ENCODE measurements around the gene MKI67. TPM values are rescaled to one million over a fixed set of nuclear protein-coding genes. Genes with fewer than 3 reads are reported as not detected.

Gene MKI67
- total RNA-seq, 1 experiment from 2014 or later = 151 TPM

GRCh38 chr10:128070721-128071416 lies 55.4 kb downstream of the MKI67 start:
- TF ChIP-seq, protein P1, sequence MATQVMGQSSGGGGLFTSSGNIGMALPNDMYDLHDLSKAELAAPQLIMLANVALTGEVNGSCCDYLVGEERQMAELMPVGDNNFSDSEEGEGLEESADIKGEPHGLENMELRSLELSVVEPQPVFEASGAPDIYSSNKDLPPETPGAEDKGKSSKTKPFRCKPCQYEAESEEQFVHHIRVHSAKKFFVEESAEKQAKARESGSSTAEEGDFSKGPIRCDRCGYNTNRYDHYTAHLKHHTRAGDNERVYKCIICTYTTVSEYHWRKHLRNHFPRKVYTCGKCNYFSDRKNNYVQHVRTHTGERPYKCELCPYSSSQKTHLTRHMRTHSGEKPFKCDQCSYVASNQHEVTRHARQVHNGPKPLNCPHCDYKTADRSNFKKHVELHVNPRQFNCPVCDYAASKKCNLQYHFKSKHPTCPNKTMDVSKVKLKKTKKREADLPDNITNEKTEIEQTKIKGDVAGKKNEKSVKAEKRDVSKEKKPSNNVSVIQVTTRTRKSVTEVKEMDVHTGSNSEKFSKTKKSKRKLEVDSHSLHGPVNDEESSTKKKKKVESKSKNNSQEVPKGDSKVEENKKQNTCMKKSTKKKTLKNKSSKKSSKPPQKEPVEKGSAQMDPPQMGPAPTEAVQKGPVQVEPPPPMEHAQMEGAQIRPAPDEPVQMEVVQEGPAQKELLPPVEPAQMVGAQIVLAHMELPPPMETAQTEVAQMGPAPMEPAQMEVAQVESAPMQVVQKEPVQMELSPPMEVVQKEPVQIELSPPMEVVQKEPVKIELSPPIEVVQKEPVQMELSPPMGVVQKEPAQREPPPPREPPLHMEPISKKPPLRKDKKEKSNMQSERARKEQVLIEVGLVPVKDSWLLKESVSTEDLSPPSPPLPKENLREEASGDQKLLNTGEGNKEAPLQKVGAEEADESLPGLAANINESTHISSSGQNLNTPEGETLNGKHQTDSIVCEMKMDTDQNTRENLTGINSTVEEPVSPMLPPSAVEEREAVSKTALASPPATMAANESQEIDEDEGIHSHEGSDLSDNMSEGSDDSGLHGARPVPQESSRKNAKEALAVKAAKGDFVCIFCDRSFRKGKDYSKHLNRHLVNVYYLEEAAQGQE (IDR thresholded peaks at IDR 0.05; ENCODE audit: insufficient read depth in 1 of 2, low read depth in 2 of 2, low read length in 1 of 2) = no peak
- no peak for TF ChIP-seq TCF7L2 (IDR thresholded peaks at IDR 0.05; ENCODE audit: low read depth, low read length)
- H3K27me3 ChIP-seq (ENCODE audit: control insufficient read depth, insufficient read depth, low read length) = peaks cover 5% of the 10 kb centered on the region
- ChIA-PET CTCF (interaction anchor here (0.6 to 1.9 kb wide), 3 partner anchors 34 to 355 kb away, joined by 3 to 8 read pairs (median 4); partner anchors contain the start of gene PTPRE), POLR2A (no interaction called here)
- in situ Hi-C loops (cut with HindIII; ENCODE audit: low pct_unique_long_range_greater_than_20kb, low sequenced_read_pairs) = no loop called here
- ATAC-seq = no peak
- intact Hi-C loops (cut with micrococcal nuclease; ENCODE audit: unreplicated experiment) = no loop called here
- BruUV-seq (replicated peaks) = no TSS peak
- peaks cover 4% of the 10 kb centered on the region; the same call in 1 of the 2 replicates for H3K4me1 ChIP-seq (ENCODE audit: control insufficient read depth, insufficient read depth, low read length)
- no peaks in the 10 kb centered on the region for H3K36me3 ChIP-seq (ENCODE audit: control insufficient read depth, insufficient read depth, low read length)
- no peak overlapping the region for H3K27ac ChIP-seq (ENCODE audit: low read length)
- no peaks in the 10 kb centered on the region for H3K9me3 ChIP-seq (ENCODE audit: control insufficient read depth, insufficient read depth, low read depth, low read length)
- no peak overlapping the region for H3K4me3 ChIP-seq (ENCODE audit: low read depth in 2 of 2, low read length in 2 of 2)
- no peak for DNase-seq (ENCODE audit: low read depth, low spot score)

GRCh38 chr10:128070161-128070560 lies 56.1 kb downstream of the MKI67 start:
- in situ Hi-C loops (cut with HindIII; ENCODE audit: low pct_unique_long_range_greater_than_20kb, low sequenced_read_pairs) = no loop called here
- 0 out of 2 replicates have a peak, but pooled peaks cover 2% of the 10 kb centered on the region for H3K27me3 ChIP-seq (ENCODE audit: control insufficient read depth, insufficient read depth, low read length)
- ATAC-seq (no peak), DNase-seq (ENCODE audit: low read depth, low spot score) (no peak)
- TF ChIP-seq SIN3A (IDR thresholded peaks at IDR 0.05; ENCODE audit: borderline replicate concordance, insufficient read depth, low read depth, low read length) (no peak), TCF7L2 (IDR thresholded peaks at IDR 0.05; ENCODE audit: low read depth, low read length) (no peak), POLR2AphosphoS5 (IDR thresholded peaks at IDR 0.05; ENCODE audit: low read depth, low read length) (no peak)
- TF ChIP-seq, protein P2, sequence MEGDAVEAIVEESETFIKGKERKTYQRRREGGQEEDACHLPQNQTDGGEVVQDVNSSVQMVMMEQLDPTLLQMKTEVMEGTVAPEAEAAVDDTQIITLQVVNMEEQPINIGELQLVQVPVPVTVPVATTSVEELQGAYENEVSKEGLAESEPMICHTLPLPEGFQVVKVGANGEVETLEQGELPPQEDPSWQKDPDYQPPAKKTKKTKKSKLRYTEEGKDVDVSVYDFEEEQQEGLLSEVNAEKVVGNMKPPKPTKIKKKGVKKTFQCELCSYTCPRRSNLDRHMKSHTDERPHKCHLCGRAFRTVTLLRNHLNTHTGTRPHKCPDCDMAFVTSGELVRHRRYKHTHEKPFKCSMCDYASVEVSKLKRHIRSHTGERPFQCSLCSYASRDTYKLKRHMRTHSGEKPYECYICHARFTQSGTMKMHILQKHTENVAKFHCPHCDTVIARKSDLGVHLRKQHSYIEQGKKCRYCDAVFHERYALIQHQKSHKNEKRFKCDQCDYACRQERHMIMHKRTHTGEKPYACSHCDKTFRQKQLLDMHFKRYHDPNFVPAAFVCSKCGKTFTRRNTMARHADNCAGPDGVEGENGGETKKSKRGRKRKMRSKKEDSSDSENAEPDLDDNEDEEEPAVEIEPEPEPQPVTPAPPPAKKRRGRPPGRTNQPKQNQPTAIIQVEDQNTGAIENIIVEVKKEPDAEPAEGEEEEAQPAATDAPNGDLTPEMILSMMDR (IDR thresholded peaks at IDR 0.05) = no peak
- TF ChIP-seq, protein P1 (IDR thresholded peaks at IDR 0.05; ENCODE audit: insufficient read depth in 1 of 2, low read depth in 2 of 2, low read length in 1 of 2) = no peak
- no peaks in the 10 kb centered on the region for H3K36me3 ChIP-seq (ENCODE audit: control insufficient read depth, insufficient read depth, low read length)
- BruUV-seq (replicated peaks) = no TSS peak
- no peak overlapping the region for H3K4me3 ChIP-seq (ENCODE audit: low read depth in 2 of 2, low read length in 2 of 2)
- no peaks in the 10 kb centered on the region for H3K9me3 ChIP-seq (ENCODE audit: control insufficient read depth, insufficient read depth, low read depth, low read length)
- H3K4me1 ChIP-seq (ENCODE audit: control insufficient read depth, insufficient read depth, low read length) = peaks cover 4% of the 10 kb centered on the region; the same call in 1 of the 2 replicates
- ChIA-PET CTCF (interaction anchor here (0.6 to 1.9 kb wide), 5 partner anchors 33 to 354 kb away, joined by 3 to 16 read pairs (median 5); partner anchors contain the start of gene PTPRE), POLR2A (no interaction called here)
- no peak overlapping the region for H3K27ac ChIP-seq (ENCODE audit: low read length)
- intact Hi-C loops (cut with micrococcal nuclease; ENCODE audit: unreplicated experiment) = no loop called here

All from Panc1 (cell line).